HG02970 (cell line): ENCODE results near the gene PEX26.
"Not testable (repeated sequence)": the region's sequence is repeated elsewhere in the genome, so short reads cannot be mapped to it uniquely, and the experiment has no call there.

Experiments used
- ATAC-seq: cut with Tn5 transposase; IDR thresholded peaks from one replicate; pipeline ENCODE4 v1.9.1; 2021; ENCODE audit warnings: mild to moderate bottlenecking, moderate library complexity, moderate number of reproducible peaks; ENCODE audit not compliant: unreplicated experiment, low FRiP score

PEX26 gene

GRCh38 chr22:18093661-18094060 lies 15.9 kb downstream of the PEX26 start:
- ATAC-seq: no peak

GRCh38 chr22:18095101-18095805 lies 17.5 kb downstream of the PEX26 start:
- no peak for ATAC-seq

- ATAC-seq: no peak
Measured at GRCh38 chr22:18096823-18097222, 19.0 kb downstream of the PEX26 start.

- no peak for ATAC-seq
Measured at GRCh38 chr22:18100781-18101180, 23.0 kb downstream of the PEX26 start.

GRCh38 chr22:18101536-18101935 lies 23.7 kb downstream of the PEX26 start:
- no peak for ATAC-seq

GRCh38 chr22:18103527-18104269 lies 25.9 kb downstream of the PEX26 start:
- no peak for ATAC-seq

- ATAC-seq: no peak
Measured at GRCh38 chr22:18104566-18104965, 26.8 kb downstream of the PEX26 start.

- ATAC-seq: not testable (repeated sequence)
Measured at GRCh38 chr22:18105981-18106380, 28.2 kb downstream of the PEX26 start.

- ATAC-seq: not testable (repeated sequence)
Measured at GRCh38 chr22:18106550-18107341, 29.0 kb downstream of the PEX26 start.

GRCh38 chr22:18108187-18108586 lies 30.4 kb downstream of the PEX26 start:
- no peak for ATAC-seq

- no peak for ATAC-seq
Measured at GRCh38 chr22:18109410-18110193, 31.8 kb downstream of the PEX26 start.

GRCh38 chr22:18110194-18110953 lies 32.6 kb downstream of the PEX26 start, which contains the start of gene TUBA8:
Gene TUBA8 (plus strand): TSS chr22:18110809. CDS start chr22:18110866, 57 bp downstream.
- no peak for ATAC-seq

- ATAC-seq: no peak
Measured at GRCh38 chr22:18110954-18111758, 33.4 kb downstream of the PEX26 start.

GRCh38 chr22:18111759-18112330 lies 34.1 kb downstream of the PEX26 start:
- no peak for ATAC-seq

GRCh38 chr22:18112440-18112839 lies 34.6 kb downstream of the PEX26 start:
- no peak for ATAC-seq

- ATAC-seq: no peak
Measured at GRCh38 chr22:18113680-18114394, 36.0 kb downstream of the PEX26 start.

GRCh38 chr22:18114495-18114894 lies 36.7 kb downstream of the PEX26 start:
- no peak for ATAC-seq
